HCT116 (cell line): ENCODE measurements around the gene SLTM. TPM values are rescaled to one million over a fixed set of nuclear protein-coding genes. Genes with fewer than 3 reads are reported as not detected.

Experiments
- ATAC-seq: fragments of 200-7000 bp; cut with Tn5 transposase; 2 replicates; pipeline ENCODE4 v1.9.1; 2020; ENCODE audit warnings: mild to moderate bottlenecking, moderate library complexity
- BruUV-seq: library from RNA; stranded (reverse); fragments of 400-500 nt; replicated peaks from 2 replicates; lab custom pipeline; 2021; lab: Mats Ljungman, UMichigan
- CTCF ChIA-PET: fragments of 300-600 bp; sonication (Branson Sonifier 250); formaldehyde crosslinking; loops from one replicate; lab custom pipeline; 2021; ENCODE audit warnings: antibody characterized with exemption; lab: Charles Lee
- POLR2A ChIA-PET: fragments of 300-600, 350-600 bp; sonication (Branson Sonifier 250); formaldehyde crosslinking; loops from one replicate; lab custom pipeline; 2021; ENCODE audit warnings: antibody characterized with exemption; lab: Charles Lee
- RAD21 ChIA-PET, 2 experiments: fragments of 300-600 bp; sonication (Branson Sonifier 250); formaldehyde crosslinking; loops; one replicate each; lab custom pipeline; 2023; ENCODE audit warnings: low total read pairs in 2 of 2; ENCODE audit not compliant: uncharacterized antibody in 2 of 2, unreplicated experiment in 2 of 2, low non-redundant PET in 1 of 2; lab: Charles Lee
- DNase-seq: peaks from one replicate; pipeline ENCODE4 v3.0.0-alpha.2; 2010; ENCODE audit warnings: low read depth, low spot score
- H2AFZ ChIP-seq: fragments of 200-600 bp; shearing (Covaris generic), sonication (generic); 2 replicates; pipeline ENCODE4 v1.6.1; 2017; ENCODE audit warnings: low read depth, mixed run types, mixed read lengths, antibody characterized with exemption, low read length; ENCODE audit not compliant: poor library complexity, severe bottlenecking
- H3K27ac ChIP-seq: 2 replicates; pipeline ENCODE4 v1.5.1; 2012; ENCODE audit warnings: low read depth, low read length
- H3K27me3 ChIP-seq: fragments of 200-600 bp; sonication (generic); 2 replicates; pipeline ENCODE4 v1.6.1; 2016; ENCODE audit warnings: mixed run types, low read length, mixed read lengths; ENCODE audit not compliant: insufficient read depth
- H3K36me3 ChIP-seq, 2 experiments: fragments of 200-500 bp in 1 of 2; fragments of 200-600 bp in 1 of 2; sonication (Bioruptor generic) in 1 of 2; sonication (generic) in 1 of 2; 2 replicates each; pipeline versions ENCODE4 v1.5.1 to v1.6.1; 2014 to 2016; ENCODE audit warnings: low read length in 2 of 2, inconsistent platforms in 1 of 2, mixed read lengths in 1 of 2, mixed run types in 1 of 2; ENCODE audit not compliant: insufficient read depth in 2 of 2, control insufficient read depth in 1 of 2
- H3K4me1 ChIP-seq, 2 experiments: fragments of 200-600 bp in 1 of 2; sonication (generic) in 1 of 2; 2 replicates each; pipeline versions ENCODE4 v1.5.1 to v1.6.1; 2012 to 2017; ENCODE audit warnings: low read length in 2 of 2, inconsistent platforms in 1 of 2, mild to moderate bottlenecking in 1 of 2, mixed read lengths in 1 of 2, mixed run types in 1 of 2, moderate library complexity in 1 of 2; ENCODE audit not compliant: insufficient read depth in 2 of 2, control insufficient read depth in 1 of 2
- H3K4me2 ChIP-seq: fragments of 200-600 bp; sonication (generic); 2 replicates; pipeline ENCODE4 v1.6.1; 2017; ENCODE audit warnings: mixed run types, low read length, mixed read lengths
- H3K4me3 ChIP-seq, 2 experiments: fragments of 200-600 bp in 1 of 2; sonication (generic) in 1 of 2; replicated peaks in 1 of 2; 2 replicates each; pipeline ENCODE4 v1.5.1; 2011 to 2016; ENCODE audit warnings: low read length in 2 of 2, control low read depth in 1 of 2, low read depth in 1 of 2, mild to moderate bottlenecking in 1 of 2, mixed read lengths in 1 of 2, mixed run types in 1 of 2
- H3K79me2 ChIP-seq: fragments of 200-600 bp; sonication (generic); 2 replicates; pipeline ENCODE4 v1.6.1; 2017; ENCODE audit warnings: mild to moderate bottlenecking, mixed run types, low read length, moderate library complexity, mixed read lengths; ENCODE audit not compliant: insufficient read depth
- H3K9ac ChIP-seq: fragments of 200-600 bp; sonication (generic); 2 replicates; pipeline ENCODE4 v1.6.1; 2016; ENCODE audit warnings: low read length, mixed read lengths
- H3K9me2 ChIP-seq: fragments of 200-600 bp; sonication (generic), shearing (Covaris generic); 2 replicates; pipeline ENCODE4 v1.6.1; 2017; ENCODE audit warnings: mixed run types, mild to moderate bottlenecking, moderate library complexity; ENCODE audit not compliant: insufficient read depth
- H3K9me3 ChIP-seq, 2 experiments: fragments of 200-500 bp in 1 of 2; fragments of 200-600 bp in 1 of 2; sonication (Bioruptor generic) in 1 of 2; sonication (generic) in 1 of 2; 2 replicates each; pipeline ENCODE4 v1.6.1; 2014 to 2017; ENCODE audit warnings: low read length in 2 of 2, mixed read lengths in 2 of 2, inconsistent platforms in 1 of 2, low read depth in 1 of 2, mild to moderate bottlenecking in 1 of 2, mixed run types in 1 of 2, moderate library complexity in 1 of 2; ENCODE audit not compliant: control insufficient read depth in 1 of 2, insufficient read depth in 1 of 2
- H4K20me1 ChIP-seq: fragments of 200-600 bp; sonication (generic), shearing (Covaris generic); 2 replicates; pipeline ENCODE4 v1.6.1; 2017; ENCODE audit warnings: mixed run types, mild to moderate bottlenecking, moderate library complexity; ENCODE audit not compliant: insufficient read depth
- CBX3 ChIP-seq: IDR thresholded peaks from 2 replicates; pipeline ENCODE4 v1.6.1; 2012; ENCODE audit warnings: low read depth
- CEBPB ChIP-seq: IDR thresholded peaks from 2 replicates; pipeline ENCODE4 v1.6.1; 2012; ENCODE audit warnings: low read depth
- ELF1 ChIP-seq: IDR thresholded peaks from 2 replicates; pipeline ENCODE4 v1.6.1; 2012; ENCODE audit warnings: low read depth, borderline replicate concordance
- EZH2 ChIP-seq: fragments of 200-600 bp; sonication (generic); IDR thresholded peaks from 2 replicates; pipeline ENCODE4 v1.6.1; 2017; ENCODE audit warnings: antibody characterized with exemption, mixed run types
- FOSL1 ChIP-seq: IDR thresholded peaks from 2 replicates; pipeline ENCODE4 v1.6.1; 2012; ENCODE audit warnings: low read depth
- JUND ChIP-seq: IDR thresholded peaks from 2 replicates; pipeline ENCODE4 v1.6.1; 2012
- POLR2A ChIP-seq: IDR thresholded peaks from 2 replicates; pipeline ENCODE4 v1.7.0; 2011; ENCODE audit warnings: borderline replicate concordance; ENCODE audit not compliant: insufficient read depth, insufficient read length; ENCODE audit errors: extremely low read depth
- POLR2AphosphoS5 ChIP-seq: IDR thresholded peaks from 2 replicates; pipeline ENCODE4 v1.6.1; 2011; ENCODE audit warnings: mild to moderate bottlenecking, low read depth, low read length, moderate library complexity
- RAD21 ChIP-seq: IDR thresholded peaks from 2 replicates; pipeline ENCODE4 v1.6.1; 2012; ENCODE audit warnings: low read depth, mild to moderate bottlenecking
- SIN3A ChIP-seq: IDR thresholded peaks from 2 replicates; pipeline ENCODE4 v1.6.1; 2012; ENCODE audit warnings: low read depth
- SP1 ChIP-seq: IDR thresholded peaks from 2 replicates; pipeline ENCODE4 v1.6.1; 2012; ENCODE audit warnings: low read depth
- TCF7L2 ChIP-seq: IDR thresholded peaks from 2 replicates; pipeline ENCODE4 v1.7.0; 2011; ENCODE audit warnings: borderline replicate concordance, inconsistent platforms; ENCODE audit not compliant: insufficient read depth, insufficient read length; ENCODE audit errors: extremely low read depth
- YY1 ChIP-seq: IDR thresholded peaks from 2 replicates; pipeline ENCODE4 v1.6.1; 2011; ENCODE audit warnings: low read length, low read depth, moderate library complexity, mild to moderate bottlenecking; ENCODE audit not compliant: insufficient replicate concordance; ENCODE audit errors: extremely low read depth
- ZNF274 ChIP-seq: fragments of 200-500 bp; sonication (Bioruptor generic); IDR thresholded peaks from 2 replicates; pipeline ENCODE4 v1.6.1; 2014; ENCODE audit warnings: mild to moderate bottlenecking, low read depth, low read length, inconsistent platforms
- intact Hi-C: fragments of 100-400 bp; cut with micrococcal nuclease; formaldehyde crosslinking; loops from 2 replicates; pipeline ENCODE4 v1.10.0; 2022
- total RNA-seq: library from RNA; stranded (reverse); gene quantifications from one replicate; pipeline ENCODE4 v1.2.1, GENCODE V29; 2021; ENCODE audit not compliant: unreplicated experiment
- TF ChIP-seq, protein P1 (sequence below), 3 experiments: fragments of 200-600 bp in 1 of 3; sonication (generic) in 1 of 3; IDR thresholded peaks in 2 of 3; conservative IDR thresholded peaks in 1 of 3; 2 replicates each; pipeline ENCODE4 v1.5.1; 2012 to 2017; ENCODE audit warnings: low read depth in 2 of 3, low read length in 2 of 3, antibody characterized with exemption in 1 of 3, borderline replicate concordance in 1 of 3, control low read depth in 1 of 3, mild to moderate bottlenecking in 1 of 3, mixed read lengths in 1 of 3, mixed run types in 1 of 3, moderate library complexity in 1 of 3; ENCODE audit not compliant: insufficient read depth in 1 of 3
- TF ChIP-seq, protein P2 (sequence below): IDR thresholded peaks from 2 replicates; pipeline ENCODE4 v1.6.1; 2012

Gene SLTM
- total RNA-seq, 1 experiment from 2014 or later = 88.7 TPM

DNA sequence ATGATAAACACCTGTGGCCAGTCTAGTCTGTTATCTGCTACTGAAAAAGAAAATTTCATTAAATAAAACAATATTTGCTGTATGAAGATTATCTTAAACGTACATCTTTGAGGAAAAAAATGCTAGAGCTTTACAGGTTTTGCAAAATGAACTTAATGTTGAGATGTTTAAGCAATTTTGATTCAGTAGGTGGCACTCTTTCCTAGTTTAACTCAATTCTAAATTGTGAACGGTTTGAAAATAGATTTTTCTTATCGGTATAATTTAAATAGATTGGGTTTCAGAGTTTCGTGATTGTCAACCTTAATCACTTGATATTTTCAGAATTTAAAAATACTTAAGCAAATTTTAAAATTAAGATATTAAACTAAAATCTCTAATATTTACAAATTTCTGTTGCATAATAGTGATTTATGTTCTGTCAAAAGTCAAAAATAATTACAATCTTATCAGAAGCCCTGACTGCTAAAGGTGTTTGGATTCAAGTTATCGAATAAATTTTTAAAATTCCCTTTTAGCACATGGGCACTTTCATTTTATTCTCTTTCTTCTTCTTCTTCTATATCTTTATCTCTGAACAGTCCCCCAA lies 47.0 kb upstream of the SLTM start:
- Histone ChIP-seq H3K79me2 (no peaks in the 10 kb centered on the region), H3K27ac (no peak overlapping the region), H4K20me1 (no peaks in the 10 kb centered on the region), H3K9me3 (no peaks in the 10 kb centered on the region), H3K36me3 (no peaks in the 10 kb centered on the region), H2AFZ (peak overlapping the region; percentile 28), H3K4me1 (no peaks in the 10 kb centered on the region), H3K9me2 (no peaks in the 10 kb centered on the region), H3K27me3 (no peaks in the 10 kb centered on the region), H3K9ac (no peak overlapping the region), H3K4me3 (no peak overlapping the region), H3K4me2 (no peak overlapping the region)
- intact Hi-C loops = loop anchor here (1.0 to 10.0 kb wide), 3 partner anchors 158 to 654 kb away; no protein-coding TSS in a partner anchor
- ChIA-PET RAD21 (no interaction called here), POLR2A (no interaction called here), CTCF (interaction anchor here (0.6 to 1.1 kb wide), 10 partner anchors 17 to 753 kb away, joined by 3 to 6 read pairs (median 4); no protein-coding TSS in a partner anchor)
- ATAC-seq = no peak
- no TSS peak for BruUV-seq
- TF ChIP-seq ELF1 = no peak
- TF ChIP-seq, protein P1, sequence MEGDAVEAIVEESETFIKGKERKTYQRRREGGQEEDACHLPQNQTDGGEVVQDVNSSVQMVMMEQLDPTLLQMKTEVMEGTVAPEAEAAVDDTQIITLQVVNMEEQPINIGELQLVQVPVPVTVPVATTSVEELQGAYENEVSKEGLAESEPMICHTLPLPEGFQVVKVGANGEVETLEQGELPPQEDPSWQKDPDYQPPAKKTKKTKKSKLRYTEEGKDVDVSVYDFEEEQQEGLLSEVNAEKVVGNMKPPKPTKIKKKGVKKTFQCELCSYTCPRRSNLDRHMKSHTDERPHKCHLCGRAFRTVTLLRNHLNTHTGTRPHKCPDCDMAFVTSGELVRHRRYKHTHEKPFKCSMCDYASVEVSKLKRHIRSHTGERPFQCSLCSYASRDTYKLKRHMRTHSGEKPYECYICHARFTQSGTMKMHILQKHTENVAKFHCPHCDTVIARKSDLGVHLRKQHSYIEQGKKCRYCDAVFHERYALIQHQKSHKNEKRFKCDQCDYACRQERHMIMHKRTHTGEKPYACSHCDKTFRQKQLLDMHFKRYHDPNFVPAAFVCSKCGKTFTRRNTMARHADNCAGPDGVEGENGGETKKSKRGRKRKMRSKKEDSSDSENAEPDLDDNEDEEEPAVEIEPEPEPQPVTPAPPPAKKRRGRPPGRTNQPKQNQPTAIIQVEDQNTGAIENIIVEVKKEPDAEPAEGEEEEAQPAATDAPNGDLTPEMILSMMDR (IDR thresholded peaks at IDR 0.05 in 2 of 3, conservative IDR thresholded peaks at IDR 0.05 in 1 of 3; ENCODE audit: borderline replicate concordance in 1 of 3, insufficient read depth in 1 of 3, low read depth in 2 of 3, low read length in 2 of 3) = peak; percentile 42 to 61 (median 61)
- TF ChIP-seq RAD21 = peak; percentile 73
- DNase-seq = peak; percentile 32

DNA sequence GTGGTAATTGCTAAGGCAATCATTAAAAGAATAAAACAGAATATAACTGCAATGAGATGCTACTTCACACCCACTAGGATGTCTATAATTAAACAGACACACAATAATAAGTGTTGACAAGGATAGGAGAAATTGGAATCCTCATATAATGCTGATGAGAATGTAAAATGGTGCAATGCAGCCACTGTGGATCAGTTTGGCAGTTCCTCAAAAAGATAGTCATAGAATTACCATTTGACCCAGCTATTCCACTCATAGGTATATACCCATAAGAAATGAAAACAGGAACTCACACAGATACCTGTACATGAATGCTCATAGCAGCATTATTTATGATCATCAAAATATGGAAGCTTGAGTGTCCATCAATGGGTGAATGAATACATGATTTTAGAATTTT lies 44.4 kb upstream of the SLTM start:
- H3K4me2 ChIP-seq = no peak overlapping the region
- H4K20me1 ChIP-seq = no peaks in the 10 kb centered on the region
- ChIA-PET POLR2A (no interaction called here), CTCF (no interaction called here), RAD21 (no interaction called here)
- H3K36me3 ChIP-seq = no peaks in the 10 kb centered on the region
- H3K4me3 ChIP-seq = no peak overlapping the region
- no peak for DNase-seq
- H3K4me1 ChIP-seq = no peaks in the 10 kb centered on the region
- H3K9ac ChIP-seq = no peak overlapping the region
- BruUV-seq = no TSS peak
- TF ChIP-seq, protein P1 (IDR thresholded peaks at IDR 0.05 in 2 of 3, conservative IDR thresholded peaks at IDR 0.05 in 1 of 3; ENCODE audit: borderline replicate concordance in 1 of 3, insufficient read depth in 1 of 3, low read depth in 2 of 3, low read length in 2 of 3) = no peak
- TF ChIP-seq ZNF274 (no peak), SP1 (no peak), SIN3A (no peak), CEBPB (no peak), EZH2 (no peak), RAD21 (no peak), FOSL1 (no peak), YY1 (no peak), POLR2AphosphoS5 (no peak), TCF7L2 (no peak), POLR2A (no peak), JUND (no peak), ELF1 (no peak), CBX3 (no peak)
- TF ChIP-seq, protein P2, sequence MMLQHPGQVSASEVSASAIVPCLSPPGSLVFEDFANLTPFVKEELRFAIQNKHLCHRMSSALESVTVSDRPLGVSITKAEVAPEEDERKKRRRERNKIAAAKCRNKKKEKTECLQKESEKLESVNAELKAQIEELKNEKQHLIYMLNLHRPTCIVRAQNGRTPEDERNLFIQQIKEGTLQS = no peak
- TF ChIP-seq, all 23 proteins: peak for 0
- no peak for ATAC-seq
- no peak overlapping the region for H2AFZ ChIP-seq
- intact Hi-C loops = no loop called here
- H3K27ac ChIP-seq = no peak overlapping the region
- H3K9me3 ChIP-seq = no peaks in the 10 kb centered on the region
- H3K79me2 ChIP-seq = no peaks in the 10 kb centered on the region
- H3K9me2 ChIP-seq = no peaks in the 10 kb centered on the region
- H3K27me3 ChIP-seq = no peaks in the 10 kb centered on the region
